NCI-H1105 (cell line): Measurements from ENCODE around the gene RPS6KA2.

Source experiments
- DNase-seq: peaks from one replicate; lab custom pipeline; 2025; lab: John Stamatoyannopoulos, UW

Gene RPS6KA2

DNA sequence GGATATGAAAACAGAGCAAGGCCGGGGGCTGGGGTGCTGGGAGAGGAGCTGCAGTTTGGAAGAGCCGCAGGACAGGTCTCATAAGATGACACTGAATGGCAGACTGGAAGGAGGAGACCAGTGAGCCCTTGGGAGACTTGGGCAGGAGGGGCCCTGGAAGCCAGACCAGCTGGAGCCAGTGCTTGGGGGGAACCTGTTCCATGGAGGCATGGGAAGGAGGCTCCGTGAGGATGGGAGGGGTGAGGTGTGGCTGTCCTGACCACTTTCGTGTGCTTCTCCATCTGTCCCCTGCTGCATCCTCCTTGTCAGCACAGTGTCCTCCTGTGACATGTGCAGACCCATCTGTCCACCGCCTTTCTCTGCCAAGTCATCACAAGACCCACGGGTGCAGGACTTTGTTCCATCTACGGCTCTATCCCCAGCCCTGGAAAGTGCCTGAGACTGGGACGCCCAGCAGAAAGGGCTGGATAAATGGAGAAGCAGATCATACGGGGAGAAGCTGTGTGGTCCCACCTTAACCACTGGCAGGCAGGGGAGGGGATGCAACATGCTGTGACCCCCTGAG lies 159.5 kb downstream of the RPS6KA2 start:
- no peak for DNase-seq

DNA sequence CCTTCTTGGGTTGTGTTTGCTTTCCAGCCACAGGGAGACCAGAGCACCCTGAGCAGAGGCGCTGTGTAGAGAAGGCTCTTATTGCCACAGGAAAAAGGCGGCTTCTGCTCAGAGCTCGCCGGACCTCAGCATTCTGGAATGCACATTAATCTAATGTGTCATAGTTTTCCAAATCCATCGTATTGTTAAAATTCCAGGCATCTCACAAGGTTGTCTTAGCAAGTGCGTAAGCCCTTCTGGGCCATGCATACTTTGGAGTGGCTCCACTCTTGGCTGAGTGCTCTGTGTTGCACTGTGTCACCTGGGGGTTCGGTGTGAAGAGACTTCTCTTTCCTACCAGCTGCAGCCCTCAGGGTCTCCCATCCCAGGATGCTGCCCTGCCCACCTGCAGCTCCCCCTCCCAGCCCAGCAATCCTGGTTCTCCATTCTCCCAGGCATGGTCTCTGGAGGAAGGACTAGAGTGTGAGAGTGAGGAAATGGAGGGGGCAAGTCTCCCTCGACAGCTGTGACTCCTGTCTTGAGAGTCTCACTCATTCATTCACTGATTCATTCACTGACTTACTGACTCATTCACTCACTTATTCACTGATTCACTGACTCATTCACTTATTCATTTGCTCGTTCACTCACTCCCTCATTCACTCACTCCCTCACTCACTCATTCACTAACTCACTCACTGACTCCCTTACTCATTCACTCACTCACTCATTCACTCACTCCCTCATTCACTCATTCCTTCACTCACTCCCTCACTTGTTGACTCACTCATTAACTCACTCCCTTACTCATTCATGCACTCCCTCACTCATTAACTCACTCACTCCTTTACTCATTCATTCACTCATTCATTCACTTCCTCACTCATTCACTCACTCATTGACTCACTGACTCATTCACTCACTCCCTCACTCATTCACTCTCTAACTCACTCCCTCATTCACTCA lies 160.6 kb downstream of the RPS6KA2 start:
- DNase-seq: no peak

DNA sequence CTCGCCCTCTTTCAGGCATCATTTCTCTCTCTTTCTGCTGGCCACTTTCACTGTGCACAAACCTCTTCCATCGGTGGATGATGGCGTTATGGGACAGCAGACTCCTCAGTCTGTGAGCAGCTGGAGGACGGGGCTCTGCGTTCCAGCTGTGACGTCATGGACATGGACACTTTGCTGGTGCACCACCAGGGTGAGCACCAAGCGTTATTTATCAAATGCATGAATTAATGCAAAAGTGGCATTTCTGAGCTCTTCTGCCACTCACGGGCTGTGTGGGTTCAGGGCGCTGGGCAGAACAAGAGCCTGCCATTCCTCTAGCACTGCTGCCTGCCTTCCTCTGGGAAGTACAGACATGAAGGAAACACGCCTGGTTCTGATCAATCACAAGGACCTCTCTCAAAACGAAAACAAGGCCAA lies 161.4 kb downstream of the RPS6KA2 start:
- DNase-seq: no peak

DNA sequence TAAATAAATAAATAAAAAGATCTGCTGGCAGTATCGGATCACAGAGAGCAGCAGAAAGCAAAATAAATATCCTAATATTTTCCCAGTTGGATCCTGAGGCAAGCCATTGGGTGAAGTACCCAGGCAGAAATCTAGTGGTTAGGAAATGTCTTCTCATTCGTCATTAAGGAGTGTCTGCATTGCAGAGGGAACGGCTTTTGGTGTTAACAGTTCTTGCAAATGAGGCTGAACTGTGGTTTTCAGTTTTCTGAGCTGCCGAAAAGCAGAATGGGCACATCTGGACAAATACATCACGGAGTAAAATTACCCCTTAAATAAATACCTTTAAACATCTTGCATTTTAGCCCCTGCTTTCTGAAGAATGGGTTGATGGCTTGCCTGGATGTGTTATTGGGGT lies 162.1 kb downstream of the RPS6KA2 start:
- no peak for DNase-seq

DNA sequence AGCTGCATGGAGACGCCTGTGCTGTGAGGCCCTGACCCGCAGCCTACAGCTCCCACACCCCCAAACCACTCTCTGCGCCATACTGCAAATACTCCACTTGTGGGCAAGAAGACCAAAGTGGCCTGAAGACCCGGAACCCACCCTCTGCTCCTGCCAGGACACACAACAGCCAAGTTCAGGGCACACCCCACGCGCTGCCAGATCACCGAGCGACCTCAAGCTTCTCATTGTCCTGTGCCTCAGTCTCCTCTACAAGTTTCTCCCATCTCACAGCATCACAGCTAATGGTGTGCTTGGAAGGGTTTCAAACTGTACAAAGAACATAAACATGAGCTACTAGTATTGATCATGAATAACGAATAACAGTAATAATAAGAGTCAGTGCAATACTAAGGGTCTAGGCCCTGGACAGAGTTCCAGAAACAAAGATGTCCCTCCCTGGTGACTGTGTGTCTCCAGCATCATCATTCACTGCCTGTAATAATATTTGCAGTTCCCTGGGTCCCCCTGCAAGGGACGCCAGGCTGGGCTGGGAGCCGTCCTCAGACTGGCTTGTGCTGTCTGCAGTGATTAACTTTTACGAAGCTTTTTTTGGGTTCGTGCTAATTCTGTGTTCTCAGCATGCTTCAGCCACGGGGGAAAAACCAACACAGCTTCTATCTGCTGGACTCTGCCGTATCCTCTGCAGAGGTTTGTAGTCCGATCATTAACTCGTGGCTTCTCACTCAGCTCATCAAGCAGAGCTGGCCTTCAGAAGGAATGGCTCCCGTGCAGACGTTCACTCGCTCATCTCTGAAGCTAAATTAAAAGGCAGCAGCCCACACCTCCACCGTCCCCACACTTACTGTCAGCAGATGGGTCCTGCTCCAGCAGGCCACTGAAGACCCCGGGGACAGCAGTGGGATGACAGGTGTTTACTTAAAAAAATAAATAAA lies 162.7 kb downstream of the RPS6KA2 start:
- no peak for DNase-seq

DNA sequence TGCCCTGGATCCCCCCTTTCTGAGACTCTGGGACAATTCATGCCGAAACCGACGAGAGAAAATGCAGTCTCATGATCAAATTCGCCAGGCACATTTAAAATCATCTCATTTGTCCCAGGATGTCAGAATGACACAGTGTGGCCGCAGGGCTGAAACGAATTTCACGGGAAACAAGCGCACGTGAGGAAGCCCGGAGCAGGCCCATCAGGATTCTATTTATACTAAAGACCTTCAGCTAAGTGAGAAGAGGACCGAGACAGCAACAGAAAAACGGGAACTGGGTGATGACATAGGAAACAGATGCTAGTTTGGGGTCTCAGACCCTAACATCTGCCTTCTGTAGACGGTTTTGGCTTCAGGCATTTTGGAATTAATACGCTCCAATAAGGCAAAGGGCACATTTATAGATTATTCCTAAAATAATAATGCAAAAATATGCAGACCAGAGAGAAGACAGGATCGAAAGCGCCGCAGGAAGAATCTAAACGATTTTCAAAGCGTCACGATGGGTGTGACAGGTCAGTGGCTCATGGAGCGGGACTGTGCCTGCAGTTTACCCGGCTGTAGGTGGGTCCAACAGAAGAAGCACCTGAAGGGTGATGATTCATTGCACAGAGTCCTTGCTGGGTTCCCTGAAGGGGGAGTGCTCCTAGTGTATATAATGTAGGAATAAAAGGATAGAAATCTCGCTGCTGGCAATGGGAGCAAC lies 163.5 kb downstream of the RPS6KA2 start:
- DNase-seq: no peak

DNA sequence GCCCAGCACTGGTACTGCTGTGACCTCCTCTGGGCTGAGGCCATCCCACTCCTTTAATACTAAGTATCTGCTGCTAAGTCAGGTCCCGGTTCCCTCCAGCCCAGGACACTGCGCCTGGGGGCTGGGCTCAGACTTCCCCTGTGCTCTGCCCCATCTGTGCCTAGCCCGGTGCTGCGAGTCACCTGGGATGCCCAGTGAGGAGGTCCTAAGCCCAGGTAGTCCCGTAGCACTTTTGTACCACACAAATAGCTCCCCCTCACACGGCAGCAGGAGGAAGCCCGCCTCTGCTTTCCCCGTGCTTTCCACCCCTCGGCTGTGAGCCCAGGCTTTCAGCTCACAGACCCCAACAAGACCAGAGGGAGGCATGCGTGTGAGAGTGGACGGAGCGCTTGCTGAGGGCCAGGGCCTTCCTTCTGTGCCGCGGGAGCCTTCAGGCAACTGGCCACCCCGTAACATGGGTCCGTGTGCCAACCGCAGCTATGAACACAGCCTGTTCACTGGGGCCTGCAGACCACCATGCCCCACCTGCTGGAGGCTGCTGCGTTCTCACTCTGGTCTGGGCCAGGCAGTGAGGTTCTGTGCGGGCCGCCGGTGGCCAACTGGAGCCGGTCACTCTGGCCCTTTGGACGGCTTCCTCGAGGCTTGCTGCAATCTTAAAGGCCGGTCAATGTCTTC lies 164.5 kb downstream of the RPS6KA2 start:
- no peak for DNase-seq

DNA sequence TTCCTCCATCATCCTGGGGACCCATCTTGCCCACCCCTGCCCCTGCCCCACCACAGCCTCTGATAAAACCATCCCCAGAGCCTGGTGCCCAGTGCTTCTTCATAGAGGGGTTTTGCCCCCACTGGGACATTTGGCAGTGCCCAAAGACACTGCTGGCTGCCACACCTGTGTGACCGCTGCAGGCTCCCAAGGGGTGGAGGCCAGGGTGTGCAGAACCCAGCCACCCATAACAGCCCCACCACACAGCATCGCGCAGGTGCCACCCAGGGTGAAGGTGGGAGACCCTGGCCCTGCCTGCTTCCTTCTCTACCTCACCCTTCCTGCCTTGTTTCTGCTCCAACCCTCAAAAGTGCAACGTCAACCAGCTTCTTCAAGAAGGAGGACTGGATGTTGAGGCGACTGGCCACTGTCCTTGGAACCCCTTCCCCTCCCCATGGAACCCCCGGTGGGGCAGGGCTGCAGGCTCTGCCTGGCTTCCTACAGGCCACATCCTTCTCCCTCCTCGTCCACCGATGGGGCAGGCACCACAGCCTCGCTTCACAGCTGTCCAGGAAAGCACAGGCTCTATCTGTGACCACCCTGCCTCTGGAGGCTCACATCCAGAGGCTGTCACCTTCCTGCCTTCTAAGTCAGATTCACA lies 165.1 kb downstream of the RPS6KA2 start:
- no peak for DNase-seq

DNA sequence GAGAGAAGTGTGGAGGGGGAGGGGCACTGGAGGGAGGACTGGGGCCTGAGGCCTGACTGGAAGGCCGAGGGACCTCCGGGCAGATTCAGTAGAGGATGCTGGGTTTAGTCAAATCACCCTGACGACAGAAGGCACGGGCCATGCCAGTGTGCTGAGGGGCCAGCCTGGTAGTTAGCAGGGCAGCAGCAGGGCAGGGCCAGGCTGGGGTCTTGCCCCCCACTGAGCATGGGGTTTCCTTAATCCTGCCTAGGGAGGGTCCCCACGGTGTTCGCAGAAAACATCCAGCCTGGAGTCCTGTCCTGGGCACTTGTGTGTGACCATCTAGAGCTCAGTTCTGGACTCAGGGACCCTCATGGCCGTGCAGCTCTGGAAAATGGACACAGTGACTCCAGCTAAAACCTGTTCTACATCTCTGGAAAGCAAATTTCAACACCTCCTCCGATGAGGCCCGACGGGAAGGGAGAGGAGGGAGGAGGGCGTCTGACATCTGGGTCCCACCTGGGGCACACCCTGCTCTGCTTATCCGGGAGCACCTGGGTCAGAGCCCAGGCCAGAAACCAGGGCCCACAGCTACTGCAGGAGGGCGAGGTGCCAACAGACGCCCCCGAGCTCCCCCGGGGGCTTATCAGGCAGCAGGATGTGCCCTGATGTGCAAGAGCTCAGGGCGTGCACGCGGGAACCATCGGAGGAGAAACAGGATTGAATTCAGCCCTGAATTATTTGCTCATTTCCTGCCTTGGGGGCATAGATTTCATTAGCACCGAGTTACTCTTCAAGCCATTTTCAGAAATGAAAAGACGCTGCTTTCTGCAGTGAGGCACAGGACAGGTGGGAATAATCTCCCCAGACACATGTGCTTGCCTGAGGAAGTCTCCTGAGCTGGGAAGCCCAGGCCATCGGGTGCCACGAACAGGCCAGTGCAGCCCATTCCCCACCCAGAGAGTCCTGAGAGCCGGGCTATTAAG lies 166.3 kb downstream of the RPS6KA2 start:
- DNase-seq: no peak

DNA sequence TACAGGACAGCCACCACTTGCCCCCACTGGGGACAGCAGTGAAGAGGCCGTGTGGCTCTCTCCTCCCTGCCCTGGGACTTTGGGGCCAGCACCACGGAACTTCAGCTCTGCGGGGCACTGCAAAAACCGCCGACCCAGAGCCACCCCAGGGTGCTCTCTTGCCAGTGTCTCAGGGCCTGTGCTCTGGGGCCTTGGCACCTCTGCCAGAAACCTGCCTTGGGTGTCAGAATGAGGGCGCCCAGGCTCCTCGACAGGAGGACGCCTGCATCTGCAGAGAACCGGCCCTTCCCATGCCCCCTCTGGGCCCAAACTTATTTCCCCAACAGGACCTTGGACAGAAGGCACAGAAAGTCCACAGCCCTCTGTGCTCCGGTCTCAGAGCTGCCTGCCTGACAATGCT lies 167.1 kb downstream of the RPS6KA2 start:
- DNase-seq: no peak

DNA sequence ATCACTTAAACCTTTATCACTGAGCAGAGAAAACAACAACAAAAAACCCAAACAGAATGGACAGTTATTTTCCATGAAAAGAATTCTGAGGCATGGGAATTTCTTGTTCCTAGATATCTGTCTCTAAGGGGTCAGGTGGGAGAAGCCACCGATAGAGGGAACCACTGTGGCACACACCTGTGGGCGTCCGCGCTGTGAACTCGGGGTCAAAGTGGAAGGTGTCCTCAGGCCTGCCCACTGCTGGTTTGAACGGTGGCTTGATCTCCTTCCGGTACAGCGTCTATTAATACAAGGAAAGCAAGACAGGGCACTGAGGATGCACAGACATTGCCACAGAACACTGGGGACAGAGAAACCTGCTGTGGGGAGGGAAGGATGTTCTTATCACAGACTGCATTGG lies 167.8 kb downstream of the RPS6KA2 start:
- no peak for DNase-seq

DNA sequence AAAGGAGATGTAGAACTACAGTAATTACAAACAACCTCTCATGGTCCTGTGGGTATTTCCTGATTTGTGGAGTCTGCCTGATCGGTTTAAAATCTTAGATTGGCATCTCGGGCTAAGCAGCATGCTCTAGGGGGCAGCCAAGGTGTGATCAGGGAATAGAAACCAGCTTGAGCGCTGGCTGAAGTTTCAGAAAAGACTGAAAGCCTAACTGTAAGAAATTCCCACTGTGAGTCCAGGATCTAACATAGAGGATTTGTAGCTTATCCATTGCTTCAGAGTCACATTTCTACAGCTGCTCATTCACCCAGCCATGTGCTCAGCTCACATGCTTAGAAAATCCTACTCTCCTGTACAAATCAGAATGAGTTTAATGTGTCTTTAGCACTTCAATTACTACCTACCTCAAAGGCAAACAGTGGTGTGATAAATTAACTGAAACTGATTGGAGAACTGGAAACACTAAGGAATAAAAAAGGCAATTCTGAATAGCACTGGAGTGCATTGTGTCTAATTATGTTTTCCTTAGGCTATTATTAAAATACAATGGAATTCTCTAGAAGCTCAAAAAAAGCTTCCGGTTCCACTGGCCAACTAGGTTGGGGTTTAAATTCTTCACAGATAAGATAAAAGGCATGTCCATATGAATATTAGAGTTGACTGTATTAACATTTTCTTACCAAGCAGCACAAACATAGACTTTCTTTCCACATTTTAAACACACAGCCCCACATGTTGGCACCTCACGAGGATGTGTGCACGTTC lies 170.5 kb downstream of the RPS6KA2 start:
- no peak for DNase-seq

DNA sequence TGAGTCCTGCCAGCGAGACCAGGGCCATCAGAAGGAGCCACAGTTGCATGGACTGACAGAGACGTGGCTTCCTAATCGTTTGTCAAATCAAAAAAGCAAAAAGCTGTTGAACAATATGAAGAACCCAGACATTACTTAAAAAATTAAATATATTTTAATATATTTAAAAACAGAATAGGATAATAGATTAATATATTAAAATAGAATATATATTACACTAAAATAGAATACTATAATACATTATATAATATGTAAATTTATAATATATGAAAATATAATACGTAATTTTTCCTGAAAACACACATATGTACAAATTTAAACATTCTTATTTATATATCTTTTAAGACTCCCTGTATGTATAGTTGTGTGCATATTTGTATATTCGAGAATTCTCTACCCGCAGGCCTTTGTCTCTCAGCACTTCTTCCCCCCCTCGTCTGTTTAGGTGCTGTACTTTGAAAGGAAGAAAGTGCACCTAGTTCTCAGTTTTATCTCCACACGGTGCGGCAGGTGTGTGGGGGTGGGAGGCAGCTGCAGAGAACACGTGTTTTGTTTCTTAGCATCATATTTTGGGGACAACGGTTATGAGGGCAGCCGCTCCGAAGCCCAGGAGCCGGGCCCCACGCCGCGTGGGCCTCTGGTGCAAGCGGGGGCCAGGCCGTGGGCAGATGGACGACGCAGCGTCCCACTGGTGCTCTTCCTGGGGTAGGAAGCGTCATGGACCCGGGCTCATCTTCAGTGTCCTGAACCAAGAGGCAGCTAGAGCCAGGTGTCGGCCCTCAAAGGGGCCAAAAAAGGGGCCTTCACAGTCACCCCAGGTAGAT lies 172.1 kb downstream of the RPS6KA2 start:
- no peak for DNase-seq

DNA sequence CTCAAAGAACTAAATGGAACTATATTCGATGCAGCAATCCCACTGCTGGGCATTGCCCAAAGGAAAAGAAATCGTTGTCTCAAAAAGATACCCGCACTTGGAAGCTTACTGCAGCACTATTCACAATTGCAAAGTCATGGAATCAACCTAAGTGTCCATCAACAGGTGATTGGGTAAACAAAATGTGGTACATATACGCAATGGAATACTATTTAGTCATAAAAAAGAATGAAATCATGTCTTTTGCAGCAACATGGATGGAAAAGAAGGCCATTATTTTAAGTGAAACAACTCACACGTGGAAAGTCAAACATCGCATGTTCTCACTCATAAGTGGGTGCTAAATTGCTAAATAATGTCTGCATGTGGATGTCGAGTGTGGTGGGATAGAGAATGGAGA lies 173.4 kb downstream of the RPS6KA2 start:
- no peak for DNase-seq

DNA sequence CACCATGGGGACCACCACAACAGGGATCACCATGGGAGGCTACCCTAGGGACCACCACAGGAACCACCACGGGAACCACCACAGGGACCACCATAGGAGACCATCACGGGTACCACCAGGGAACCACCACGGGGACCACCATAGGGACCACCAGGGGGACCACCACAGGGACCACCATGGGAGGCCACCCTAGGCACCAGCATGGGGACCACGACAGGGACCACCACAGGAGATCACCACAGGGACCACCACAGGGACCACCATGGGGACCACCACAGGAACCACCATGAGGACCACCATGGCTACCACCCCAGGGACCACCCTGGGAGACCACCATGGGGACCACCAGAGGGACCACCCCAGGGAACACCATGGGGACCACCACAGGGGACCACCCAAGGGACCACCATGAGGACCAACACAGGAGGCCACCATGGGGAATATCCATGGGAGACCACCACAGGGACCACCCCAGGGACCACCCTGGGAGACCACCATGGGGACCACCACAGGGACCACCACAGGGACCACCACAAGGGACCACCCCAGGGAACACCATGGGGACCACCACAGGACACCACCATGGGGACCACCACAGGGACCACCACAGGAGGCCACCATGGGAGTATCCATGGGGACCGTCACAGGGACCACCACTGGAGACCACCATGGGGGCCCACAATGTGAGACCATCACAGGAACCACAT lies 176.7 kb downstream of the RPS6KA2 start:
- no peak for DNase-seq

DNA sequence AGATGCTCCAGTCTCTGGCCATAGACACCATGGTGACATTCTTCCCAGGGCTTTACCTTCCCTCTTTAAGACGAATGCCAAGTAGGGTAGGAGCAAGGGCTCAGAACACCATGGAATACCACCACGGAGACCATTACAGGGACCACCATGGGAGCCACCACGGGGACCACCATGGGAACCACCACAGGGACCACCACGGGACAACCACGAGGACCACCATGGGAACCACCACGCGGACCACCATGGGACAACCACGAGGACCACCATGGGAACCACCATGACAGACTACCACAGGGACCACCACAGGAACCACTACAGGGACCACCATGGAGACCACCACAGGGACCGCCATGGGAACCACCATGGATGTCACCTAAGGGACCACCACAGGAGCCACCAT lies 177.4 kb downstream of the RPS6KA2 start:
- no peak for DNase-seq

DNA sequence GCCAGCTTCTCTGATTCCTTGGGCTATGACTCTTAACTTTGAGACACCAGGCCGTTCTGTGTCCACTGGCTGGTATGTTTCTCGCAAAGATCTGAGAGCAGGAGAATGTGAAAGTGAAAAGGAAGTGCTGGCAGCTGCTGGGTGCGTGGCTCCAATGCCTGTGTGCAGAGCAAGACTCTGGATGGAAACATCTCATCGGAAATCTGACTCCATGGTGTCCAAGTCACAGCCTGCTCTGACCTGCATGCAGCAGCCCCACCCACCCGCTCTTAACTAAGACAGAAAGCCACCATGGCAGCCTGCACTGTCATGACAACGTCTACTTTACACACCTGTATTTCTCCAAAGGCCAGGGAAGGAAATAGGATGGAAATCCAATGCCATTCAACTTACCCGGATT lies 178.0 kb downstream of the RPS6KA2 start:
- DNase-seq: no peak
